GM12878 (cell line): Measurements from ENCODE around the gene TBCA.
"Not testable (repeated sequence)": the region's sequence is repeated elsewhere in the genome, so short reads cannot be mapped to it uniquely, and the experiment has no call there.

ENCODE experiments used
- YY1 ChIP-seq: IDR thresholded peaks from 2 replicates; pipeline ENCODE4 v1.6.1; 2011; ENCODE audit warnings: low read depth, mild to moderate bottlenecking, low read length
- ZNF274 ChIP-seq: IDR thresholded peaks from one replicate; pipeline ENCODE4 v1.8.0; 2011; ENCODE audit not compliant: insufficient read length, insufficient read depth
- TF ChIP-seq, protein P1 (sequence below), 3 experiments: IDR thresholded peaks in 2 of 3; conservative IDR thresholded peaks in 1 of 3; 2 replicates each; pipeline ENCODE4 v1.5.1; 2011; ENCODE audit warnings: low read depth in 3 of 3, low read length in 3 of 3, mild to moderate bottlenecking in 3 of 3, control low read depth in 2 of 3, moderate library complexity in 2 of 3, inconsistent platforms in 1 of 3, mixed read lengths in 1 of 3; ENCODE audit not compliant: control insufficient read depth in 2 of 3, insufficient read depth in 1 of 3; ENCODE audit errors: extremely low read depth in 1 of 3

DNA sequence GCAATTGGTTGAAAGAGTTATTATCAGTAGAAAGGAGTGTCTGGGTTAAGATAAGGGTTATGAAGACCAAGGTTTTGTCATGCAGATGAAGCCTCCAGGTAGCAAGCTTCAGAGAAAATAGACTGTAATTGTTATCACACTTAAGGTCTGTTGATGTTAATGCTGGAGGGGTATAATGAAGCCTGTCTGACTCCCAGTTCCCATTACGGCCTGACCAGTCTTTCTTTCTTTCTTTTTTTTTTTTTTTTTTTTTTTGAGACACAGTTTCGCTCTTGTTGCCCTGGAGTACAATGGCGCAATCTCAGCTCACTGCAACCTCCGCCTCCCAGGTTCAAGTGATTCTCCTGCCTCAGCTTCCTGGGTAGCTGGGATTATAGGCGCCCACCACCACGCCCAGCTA, 25.2 kb downstream of the TBCA start:
- not testable (repeated sequence) for TF ChIP-seq ZNF274, YY1
- TF ChIP-seq, protein P1, sequence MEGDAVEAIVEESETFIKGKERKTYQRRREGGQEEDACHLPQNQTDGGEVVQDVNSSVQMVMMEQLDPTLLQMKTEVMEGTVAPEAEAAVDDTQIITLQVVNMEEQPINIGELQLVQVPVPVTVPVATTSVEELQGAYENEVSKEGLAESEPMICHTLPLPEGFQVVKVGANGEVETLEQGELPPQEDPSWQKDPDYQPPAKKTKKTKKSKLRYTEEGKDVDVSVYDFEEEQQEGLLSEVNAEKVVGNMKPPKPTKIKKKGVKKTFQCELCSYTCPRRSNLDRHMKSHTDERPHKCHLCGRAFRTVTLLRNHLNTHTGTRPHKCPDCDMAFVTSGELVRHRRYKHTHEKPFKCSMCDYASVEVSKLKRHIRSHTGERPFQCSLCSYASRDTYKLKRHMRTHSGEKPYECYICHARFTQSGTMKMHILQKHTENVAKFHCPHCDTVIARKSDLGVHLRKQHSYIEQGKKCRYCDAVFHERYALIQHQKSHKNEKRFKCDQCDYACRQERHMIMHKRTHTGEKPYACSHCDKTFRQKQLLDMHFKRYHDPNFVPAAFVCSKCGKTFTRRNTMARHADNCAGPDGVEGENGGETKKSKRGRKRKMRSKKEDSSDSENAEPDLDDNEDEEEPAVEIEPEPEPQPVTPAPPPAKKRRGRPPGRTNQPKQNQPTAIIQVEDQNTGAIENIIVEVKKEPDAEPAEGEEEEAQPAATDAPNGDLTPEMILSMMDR (IDR thresholded peaks at IDR 0.05 in 2 of 3, conservative IDR thresholded peaks at IDR 0.05 in 1 of 3; ENCODE audit: control insufficient read depth in 2 of 3, extremely low read depth in 1 of 3, insufficient read depth in 1 of 3, low read depth in 3 of 3, low read length in 3 of 3): not testable (repeated sequence)
